ENCODE data around the gene EFNB2.

The EFNB2 gene

DNA sequence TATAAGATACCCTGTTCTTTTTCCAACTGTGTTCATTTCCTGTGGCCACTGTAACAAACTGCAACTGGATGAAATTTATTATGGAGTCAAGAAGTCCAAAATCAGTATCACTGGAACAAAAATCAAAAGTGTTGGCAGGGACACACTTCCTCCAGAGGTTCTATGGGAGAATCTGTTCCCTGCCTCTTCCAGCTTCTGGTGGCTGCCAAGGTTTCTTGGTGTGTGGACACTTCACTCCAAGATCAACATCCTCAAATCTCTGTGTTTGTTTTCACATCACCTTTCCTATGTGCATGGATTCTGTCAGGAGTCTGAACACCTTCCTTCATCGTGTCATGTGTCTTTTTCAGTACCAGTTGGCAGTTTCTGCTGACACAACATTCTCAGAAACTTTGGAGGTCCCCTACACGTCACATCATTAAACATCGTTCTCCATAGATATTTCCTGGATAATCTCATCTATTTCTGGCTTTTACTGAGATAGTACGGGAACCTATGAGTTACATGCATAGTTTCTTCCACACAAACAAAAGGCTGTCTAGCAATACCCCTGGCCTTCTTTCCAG, 15.2 kb upstream of the EFNB2 start:
- DNase-seq: no peak

DNA sequence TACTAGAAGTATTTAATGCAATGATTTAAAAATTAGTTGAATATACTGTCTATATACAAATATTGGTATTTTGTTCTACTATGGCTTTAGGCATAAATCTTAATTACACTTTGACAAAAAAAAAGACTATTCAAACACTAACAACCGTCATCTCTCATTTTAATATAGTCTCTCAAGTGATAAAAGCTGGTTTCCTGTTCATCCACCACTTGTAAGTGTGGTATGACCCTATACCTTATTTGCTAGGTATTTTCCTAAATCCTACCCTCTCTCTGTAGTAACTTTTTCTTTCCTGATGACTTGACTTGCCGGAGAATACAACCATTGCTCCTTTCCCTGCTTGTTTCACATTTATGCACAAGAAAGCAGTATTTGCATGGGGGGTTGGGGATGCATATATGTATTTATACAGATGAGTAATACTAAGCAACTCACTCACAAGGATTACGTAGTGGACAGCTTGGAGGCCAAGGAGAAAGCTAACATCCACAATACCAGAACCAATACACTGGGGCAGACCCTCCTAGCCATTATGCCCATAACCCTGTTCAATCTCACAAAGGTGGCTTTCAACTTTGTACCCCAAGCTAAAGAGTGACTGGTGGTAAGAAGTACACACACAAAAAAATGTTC, 12.7 kb upstream of the EFNB2 start:
- no peak for DNase-seq

DNA sequence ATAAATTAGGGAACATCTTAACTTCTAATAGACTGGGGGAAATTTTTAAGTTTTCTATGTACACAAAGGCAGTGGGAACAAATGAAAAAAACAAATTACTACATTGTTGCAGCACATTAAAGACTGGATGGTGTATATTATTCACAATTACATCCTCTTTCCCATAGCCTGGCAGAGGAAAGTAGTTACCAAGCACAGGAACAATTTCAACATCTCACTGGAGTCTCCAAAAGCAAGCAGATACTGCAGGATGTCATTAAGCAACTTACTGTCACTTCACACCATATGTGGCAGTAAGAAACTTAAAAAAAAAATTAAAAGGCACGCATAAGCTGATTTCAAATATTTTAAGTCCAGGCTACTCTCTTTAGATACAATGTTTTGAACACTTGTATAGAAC, 6.4 kb upstream of the EFNB2 start:
- DNase-seq: no peak

DNA sequence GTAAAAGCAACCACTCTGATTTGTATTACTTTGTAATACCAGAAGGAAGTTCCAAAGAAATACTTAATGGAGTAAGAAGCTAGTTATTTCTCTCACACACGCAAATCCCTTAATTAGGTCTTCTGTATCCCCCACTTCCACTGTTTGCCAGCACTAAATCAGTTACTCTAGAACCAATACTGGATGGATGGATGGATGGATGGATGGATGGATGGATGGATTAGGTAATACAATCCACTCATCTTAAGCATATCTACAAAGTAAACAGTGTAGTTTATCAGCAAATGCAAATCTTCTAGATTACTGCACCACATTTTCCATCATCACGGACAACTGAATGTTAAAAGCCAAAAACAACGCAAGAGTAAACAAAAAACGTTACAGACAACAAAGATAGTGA, 5.2 kb upstream of the EFNB2 start:
- no peak for DNase-seq

DNA sequence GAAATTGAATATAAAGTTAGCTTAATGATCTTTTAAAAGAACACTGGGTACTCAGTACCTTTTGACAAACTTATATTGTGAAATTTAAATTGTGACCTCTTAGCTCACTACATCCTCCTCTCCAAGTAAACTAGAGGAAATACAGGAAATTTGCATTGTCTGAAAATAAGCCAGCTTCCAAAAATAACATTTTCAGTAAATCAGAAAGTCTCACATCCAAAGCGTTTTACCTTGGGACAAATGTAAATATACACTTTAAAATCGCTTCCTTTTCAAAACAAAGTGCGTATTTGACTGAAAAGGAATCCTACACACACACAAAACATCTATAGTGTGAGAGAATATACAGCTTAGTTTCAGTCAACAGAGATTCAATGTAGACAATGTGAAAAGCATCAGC, 2.1 kb upstream of the EFNB2 start:
- DNase-seq: no peak

DNA sequence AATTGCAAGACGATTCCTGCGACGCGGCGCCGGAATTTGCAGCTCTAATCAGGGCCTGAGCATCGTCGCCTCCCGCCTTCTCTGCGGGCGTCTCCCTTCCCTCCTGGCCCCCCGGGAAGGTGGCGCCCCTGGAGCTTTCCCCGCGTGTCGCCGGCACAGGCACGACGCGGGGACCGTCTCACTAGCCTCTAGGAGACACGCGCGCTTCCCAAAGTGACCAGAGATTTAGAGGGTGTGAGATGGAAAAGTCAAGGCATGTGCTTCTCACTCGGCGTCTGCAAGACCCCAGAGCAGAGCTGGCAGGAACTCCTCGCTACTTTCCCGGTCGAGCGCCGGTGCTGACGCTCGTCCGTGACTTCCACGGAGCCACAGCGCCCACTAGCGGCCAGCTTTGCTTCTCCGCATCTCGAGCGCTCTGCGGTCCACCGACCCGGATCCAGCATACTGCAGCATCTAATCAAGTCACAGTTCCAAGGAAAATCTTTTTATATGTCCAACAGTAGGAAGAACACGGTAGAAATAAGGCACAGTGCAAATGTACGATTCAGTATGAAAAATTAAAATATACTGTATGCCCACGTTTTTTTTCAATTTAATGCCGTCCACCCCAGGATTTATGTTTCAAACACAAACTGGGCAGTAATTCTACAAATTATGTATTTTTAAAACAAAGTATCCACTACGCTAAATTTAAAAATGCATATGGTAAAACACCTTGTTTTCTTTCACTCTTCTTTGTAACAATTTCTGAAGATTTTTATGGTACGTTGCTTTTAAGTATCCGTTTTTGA, 977 bp upstream of the EFNB2 start:
- DNase-seq: peak; percentile 90

DNA sequence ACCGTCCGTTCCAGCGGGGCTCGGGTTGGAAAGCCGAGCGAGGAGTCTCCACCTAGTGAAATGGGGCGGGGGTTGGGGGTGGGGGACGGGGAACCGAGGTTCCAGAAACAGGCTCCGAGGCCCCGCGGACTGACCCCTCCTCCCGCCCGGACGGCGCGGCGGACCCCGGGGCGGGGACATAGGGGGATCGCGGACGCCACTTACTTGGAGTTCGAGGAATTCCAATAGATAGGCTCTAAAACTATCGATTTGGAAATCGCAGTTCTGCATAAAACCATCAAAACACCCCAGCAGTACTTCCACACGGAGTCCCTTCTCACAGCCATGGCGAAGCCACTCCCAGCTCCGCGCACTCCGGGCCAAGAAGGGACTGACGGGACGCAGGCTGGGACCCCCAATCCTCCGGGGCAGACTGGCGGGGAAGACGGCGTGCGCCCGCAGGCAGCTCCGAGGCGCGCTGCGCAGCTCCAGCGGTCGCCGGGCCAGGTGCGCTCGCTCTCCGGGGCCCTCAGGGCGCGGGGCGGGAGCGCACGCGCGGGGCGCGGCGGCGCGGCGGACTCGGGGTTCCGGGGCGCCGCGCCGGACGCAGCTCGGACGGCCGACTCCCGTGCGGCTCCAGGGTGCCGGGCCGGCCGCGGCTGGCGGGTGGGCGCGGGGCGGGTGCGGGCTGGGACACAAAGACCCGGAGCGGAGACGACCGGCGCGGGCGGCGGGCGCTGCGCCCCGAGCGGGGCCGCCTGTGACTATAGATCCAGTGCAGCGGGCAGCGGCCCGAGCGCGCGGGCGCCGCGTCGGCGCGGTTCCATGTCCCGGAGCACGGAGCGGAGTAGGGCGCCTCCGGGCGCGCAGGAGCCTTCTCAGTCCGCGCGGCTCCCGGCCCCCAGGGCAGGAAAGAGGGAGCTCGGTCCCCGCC, 567 bp downstream of the EFNB2 start:
- DNase-seq: peak; percentile 4

DNA sequence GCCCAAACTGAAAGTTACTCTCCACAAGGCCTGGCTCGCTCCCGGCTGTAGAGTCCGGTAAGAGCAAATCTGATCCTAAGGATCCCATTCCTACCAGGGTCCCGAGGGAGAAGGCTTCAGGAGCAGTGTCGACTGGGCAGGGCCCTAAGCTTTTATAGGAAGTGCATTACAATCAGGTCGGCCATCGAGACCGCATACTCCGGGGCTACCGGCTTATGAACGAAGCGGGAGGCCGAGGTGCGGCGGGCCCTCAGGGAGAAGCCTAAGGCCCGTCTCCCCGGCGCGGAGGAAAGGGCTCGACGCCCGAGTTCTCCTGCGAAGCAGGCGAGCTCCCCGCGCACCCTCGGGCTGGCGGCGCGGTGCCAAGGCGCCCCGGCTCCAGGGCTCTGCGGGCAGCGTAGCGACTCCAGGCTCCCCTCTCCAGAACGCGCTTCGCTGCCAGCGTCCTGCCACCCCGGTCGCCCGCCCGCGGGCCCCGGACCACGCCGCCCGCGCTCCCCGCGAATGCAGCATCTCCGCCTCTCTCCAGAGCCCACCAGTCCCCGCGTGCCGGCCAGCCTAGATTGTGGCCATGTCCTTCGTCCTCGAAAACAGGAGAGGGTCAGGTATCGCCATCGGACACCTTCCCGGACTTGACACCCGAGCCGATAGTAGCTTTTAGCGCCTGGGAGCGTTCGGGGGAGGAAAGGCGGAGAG, 1.4 kb downstream of the EFNB2 start:
- peak; percentile 11 for DNase-seq

DNA sequence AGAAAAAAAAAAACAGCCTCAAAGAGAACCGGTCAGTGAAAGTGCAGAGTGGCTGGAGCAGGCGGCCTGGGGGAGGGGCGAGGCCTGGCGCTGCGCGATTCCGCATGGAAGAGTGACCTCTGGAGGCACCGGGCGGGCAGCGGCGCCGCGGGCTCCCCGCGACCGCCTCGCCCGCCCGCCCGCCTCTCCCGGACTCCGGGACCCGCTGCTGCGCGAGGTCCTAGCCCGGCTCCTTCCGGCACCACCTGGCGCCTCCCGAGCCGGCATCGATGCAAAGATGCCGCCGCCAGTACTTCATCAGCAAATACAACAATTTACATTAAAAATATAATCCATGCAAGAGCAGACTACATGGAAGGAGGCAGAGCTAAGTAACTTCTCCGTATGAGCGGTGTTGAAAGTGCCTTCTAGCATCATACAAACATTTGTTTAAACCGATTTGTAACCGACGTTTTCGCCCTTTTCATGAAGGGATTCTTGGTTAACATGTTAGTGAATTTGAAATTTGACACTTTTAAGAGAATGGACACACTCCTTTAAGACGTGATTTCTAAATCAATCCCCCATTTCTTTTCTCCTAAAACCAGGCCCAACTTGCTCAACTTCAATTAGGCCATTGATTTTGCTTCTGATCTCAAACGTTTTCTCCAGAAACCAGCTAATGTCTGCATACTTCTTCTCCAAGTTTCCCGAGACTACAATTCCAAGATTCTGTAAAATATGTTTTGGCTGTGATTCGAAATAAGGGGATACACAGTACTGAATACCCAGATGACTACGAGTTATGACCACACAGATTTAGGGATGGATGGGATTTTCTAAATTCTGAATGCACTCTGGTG, 2.1 kb downstream of the EFNB2 start:
- DNase-seq: no peak

DNA sequence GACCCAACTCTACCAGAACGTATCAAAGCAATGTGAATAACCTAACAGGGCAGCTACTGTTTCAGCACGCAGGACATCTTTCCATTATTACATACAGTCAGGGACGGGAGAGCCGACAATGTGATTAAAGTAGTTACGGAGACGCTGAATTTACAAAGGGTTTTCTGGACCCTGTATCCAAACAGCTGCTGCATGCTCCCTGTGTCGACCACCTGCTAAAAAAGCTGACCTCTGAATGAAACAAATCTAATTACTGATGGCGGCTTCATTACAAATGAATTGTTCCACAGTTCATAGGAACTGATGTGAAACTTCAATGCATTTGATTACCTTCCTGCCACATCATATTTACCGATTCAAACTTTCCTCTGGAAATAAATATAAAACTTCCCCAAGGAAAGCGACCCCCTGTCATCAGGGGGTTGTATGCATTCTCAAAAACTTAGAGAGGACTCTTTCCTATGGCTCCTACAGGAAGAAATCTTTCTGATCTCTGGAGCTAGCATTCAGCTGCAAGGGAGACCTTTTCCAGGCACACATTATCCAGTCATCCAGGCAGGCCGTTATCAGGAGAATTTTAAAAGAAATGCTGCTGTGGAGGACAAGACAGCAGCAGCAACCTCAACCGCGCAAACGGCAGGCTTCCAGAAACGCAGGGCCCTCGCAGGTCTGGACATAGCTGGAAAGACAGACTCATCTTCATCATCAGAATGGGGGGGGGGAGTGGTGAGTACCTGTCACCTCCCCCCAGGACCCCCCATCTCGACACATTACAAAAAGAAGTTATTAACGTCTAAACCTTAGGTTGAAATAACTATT, 3.1 kb downstream of the EFNB2 start:
- DNase-seq: no peak

DNA sequence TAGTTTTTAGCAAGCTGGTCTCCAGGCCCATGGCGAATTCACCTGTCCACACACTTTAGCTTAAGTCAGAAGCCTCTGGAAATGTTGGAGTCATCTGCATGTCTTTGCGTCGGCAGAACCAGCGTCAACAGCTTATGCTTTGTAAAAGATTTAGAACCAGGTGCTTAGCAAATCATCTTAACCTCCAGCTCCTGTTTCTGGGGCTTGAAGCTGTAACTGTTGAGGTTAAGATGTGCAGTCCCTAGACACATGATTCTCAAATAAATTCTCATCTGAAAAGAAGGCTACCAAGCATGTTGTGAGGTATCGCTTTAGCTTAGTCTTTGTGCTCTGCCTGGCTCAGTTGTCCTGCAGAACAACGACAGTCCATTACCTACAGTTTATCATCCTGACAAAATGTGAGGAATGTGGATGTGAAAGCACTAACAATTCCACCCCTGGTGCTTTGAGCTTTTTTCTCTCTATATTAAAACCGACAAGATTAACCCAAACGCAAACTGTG, 4.4 kb downstream of the EFNB2 start:
- DNase-seq: no peak

DNA sequence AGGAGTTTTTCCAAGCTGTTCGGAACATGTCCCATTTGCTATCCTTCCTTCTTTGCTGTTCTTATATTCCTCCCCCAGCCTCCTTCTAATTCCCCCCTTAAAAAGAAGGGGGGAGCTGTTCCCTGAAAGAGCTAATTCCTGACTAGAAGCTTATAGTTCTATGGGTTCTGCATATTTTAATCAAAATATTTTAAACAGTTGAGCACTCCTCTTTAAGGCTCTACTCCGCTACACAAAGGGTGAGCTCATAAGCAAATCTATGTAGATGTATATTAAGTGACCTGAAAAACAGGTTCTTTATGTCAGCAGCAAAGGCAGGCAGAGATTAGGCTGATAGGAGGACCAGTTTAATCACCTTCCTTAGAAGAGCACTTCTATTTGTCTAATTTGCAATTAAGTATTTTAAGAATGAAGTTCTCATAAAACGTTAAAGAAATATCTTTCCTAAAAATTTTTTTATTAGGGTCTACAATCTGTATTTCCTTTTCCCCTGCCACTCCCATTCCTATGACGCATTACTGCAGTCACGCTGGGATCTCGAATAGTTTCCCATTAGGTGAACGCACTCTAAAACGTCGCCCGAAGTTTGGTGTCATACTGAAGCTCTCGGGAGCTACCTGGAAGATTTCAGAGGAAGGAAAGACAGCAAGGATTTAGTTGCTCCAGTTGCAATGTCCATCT, 5.2 kb downstream of the EFNB2 start:
- no peak for DNase-seq

DNA sequence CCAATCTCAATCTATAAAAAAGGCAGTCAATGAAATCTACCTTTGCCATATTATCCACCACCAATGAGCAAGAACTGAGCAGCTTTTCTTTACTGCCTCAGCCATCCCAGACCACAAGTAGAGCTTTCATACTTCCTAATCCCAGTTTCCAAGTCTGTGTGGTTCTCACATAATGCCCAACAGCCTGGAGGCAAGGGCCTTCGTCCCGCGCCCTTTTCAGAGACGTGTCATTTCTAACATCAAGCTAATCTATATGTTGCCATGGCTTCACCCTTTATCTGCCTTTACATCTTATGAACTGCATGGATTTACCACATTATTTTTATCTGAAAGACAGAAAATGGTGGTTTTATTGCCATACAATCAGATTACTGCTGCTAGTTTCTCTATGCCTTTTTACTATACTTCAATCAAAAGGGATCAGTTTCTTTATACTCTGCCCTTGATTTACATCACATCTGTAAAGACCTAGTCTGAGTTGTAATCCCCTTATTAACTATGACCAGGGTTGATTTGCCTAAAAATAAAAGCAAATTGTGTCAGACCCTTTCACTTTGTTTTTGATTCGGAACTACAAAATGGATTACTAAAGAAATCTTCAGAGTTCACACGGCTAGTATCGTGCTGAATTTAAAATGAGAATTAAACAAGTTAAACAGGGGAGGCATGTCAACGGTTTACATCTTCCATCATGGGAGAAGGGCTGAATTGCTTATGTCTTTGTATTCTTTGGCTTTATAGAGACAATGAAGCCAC, 5.9 kb downstream of the EFNB2 start:
- no peak for DNase-seq

DNA sequence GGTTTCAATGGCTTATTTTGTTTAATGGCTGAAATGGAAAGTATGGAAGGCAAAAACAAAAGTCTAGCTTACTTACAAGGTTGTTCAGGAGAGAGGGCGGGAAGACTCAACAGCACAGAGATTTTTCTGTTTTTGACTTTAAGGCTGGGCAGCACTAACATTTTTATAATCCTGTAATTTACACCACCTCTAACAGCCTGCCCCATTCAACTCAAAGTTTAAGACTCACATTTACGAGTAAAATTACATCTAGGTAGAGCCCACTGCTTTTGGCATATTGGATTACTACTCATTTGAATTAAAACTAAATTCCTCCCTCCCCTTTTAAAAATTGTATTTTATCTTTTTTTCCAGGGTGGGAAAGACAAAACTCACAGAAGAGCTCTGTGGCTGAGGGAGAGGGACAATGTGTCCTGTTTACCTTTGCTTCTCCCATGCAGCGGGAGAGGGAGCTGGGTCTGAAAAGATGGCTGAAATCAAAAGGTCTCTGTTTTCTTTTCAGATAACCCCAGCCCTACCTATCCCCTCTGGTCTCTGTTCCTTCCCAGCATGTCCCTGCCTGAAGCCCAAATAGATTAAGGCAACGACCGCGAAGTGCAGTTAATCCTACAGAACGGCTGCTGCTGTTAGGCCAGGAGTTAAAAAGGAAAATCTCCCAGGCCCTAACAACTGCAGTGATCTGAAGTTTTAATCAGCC, 6.6 kb downstream of the EFNB2 start:
- DNase-seq: no peak

DNA sequence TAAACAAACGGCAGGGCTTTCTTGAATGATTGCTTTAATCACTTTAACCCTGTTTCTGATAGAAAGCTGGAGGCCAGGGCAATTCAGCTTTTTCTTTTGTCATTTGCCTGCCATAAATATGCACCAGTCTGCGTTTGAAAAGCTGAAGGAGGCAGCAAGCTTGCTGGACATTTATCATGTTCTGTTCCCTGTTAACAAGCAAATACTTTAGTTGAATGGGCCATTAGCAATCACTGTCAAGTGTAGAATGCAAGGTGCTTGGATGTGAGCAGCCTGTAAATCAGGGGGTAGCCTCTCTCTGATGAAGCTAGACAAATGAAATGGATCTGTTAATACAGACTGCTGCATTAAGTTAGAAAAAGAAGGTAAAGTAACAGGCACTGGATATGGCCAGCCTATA, 7.6 kb downstream of the EFNB2 start:
- no peak for DNase-seq

DNA sequence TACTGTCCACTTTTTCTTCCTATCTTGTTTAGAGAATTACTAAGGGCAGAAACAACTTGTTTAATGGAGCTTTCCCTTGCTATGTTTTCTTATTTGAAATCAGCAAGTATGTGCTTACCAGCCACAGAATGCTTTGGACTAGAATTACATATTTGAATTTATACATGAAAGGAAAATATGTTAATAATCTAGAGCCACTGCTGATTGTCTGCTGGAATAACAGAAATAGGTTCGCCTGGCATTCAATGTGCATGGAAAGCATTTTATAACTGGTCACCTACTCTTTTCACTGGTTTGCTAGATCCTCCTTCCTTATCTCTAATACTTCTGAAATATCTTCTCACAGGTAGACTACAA, 8.0 kb downstream of the EFNB2 start:
- no peak for DNase-seq

DNA sequence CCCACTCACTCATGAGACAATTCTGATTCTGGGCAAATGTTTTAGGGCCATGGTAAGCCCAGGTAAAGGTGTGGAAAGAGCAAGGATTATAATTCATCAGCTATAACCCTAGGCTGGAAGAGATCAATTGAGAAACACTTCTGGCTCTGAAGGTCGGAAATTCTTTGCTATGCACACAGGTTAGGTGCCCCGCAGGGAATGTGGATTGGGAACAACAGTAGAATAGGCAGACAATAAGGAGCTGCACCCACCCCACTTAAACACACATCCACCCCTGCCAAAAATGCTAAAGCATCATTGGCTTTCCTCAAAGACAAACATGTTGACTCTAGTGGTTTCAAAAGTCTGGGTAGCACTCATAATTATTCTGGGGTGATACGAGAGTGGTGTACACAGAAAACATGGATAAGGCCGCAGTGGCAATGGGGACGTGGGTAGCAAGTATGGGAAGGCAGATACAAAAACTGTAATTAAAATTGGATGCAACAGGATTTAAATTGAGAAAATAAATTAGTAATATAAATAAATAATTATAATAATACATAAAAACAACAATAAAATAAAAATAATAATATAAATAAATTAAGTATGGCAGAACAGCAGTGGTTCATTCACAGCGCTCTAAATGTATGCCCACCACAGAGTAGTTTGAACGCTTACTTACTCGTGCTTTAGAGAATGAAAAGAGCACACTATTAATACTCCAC, 8.6 kb downstream of the EFNB2 start:
- no peak for DNase-seq

DNA sequence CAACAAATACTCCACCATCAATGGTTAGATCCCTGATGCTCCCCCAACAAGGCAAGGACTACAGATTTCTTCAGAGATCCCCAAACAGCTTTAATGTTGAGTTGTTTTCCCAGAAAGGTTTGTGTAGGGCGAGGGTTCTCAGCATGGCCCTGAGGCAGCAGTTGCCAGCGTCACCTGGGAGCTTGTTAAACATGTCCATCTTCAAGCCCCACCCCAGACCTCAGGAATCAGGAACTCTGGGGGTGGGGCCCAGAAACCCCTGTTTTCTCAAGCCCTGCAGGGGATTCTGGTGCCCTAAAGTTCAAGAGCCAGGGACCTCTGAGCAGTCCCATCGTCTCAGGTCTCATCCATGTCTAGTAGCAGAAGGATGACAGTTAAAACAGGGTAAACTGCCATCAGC, 9.6 kb downstream of the EFNB2 start:
- DNase-seq: no peak
